Occipital lobe (tissue), 2 donors: ENCODE data around the gene MXRA8. TPM values are rescaled to one million over a fixed set of nuclear protein-coding genes. Genes with fewer than 3 reads are reported as not detected.
"Not testable (repeated sequence)": the region's sequence is repeated elsewhere in the genome, so short reads cannot be mapped to it uniquely, and the experiment has no call there.

ENCODE experiments used
- DNase-seq: peaks from one replicate; lab custom pipeline; 2025; lab: John Stamatoyannopoulos, UW
- total RNA-seq: library from RNA; depleted of rRNA; stranded (reverse); fragments of >200 nt; gene quantifications from one replicate; pipeline ENCODE4 v1.2.3, GENCODE V29; 2014

The MXRA8 gene, protein sequence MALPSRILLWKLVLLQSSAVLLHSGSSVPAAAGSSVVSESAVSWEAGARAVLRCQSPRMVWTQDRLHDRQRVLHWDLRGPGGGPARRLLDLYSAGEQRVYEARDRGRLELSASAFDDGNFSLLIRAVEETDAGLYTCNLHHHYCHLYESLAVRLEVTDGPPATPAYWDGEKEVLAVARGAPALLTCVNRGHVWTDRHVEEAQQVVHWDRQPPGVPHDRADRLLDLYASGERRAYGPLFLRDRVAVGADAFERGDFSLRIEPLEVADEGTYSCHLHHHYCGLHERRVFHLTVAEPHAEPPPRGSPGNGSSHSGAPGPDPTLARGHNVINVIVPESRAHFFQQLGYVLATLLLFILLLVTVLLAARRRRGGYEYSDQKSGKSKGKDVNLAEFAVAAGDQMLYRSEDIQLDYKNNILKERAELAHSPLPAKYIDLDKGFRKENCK
- total RNA-seq, result 11.5 TPM

- DNase-seq, result no peak
Observed at GRCh38 chr1:1358433-1359271, at the start of gene MXRA8. MXRA8 (minus strand) TSS chr1:1358555; CDS start chr1:1358504, 51 bp downstream.

- no peak for DNase-seq
Observed at GRCh38 chr1:1407636-1408318, 49.4 kb upstream of the MXRA8 start.

DNA sequence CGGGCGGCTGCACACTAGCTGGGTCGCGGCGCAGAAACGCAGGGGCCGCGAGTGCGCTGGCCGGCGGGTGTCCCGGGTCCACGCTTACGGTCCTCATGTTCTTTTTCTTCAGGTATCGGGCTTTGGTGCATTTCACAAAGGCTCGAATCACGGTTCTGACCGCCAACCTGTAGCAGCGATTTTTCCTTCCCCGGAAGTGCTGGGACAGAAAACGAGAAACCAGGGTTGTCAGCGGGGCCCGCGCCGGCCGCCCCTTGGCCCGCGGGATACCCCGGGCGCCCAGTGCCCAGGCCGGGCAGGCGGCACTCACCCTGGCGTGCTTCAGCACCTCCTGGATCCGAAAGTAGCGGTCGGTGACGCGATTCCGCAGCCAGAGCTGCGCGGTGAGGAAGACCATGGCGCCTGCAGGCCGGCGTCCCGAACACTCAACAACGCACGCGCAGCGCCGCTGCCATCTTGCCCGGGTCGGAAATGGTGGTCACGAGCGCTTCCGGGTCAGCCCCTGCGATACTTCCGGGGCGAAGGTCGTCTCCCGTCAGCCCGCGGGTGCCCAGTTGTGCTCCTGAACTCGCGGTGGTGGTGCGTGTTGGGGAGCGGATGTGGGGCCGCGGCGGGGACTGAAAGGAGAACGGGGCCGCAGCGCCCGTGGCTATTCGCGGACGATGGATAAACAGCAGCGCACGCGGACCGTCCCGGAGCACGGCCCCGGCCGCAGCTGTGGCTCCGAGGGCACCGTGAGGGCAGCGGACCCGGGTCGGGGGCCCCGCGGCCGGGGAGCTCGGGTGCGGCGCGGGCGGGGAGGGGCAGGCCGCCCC is 48.7 kb upstream of the MXRA8 start, which contains the start of gene MRPL20:
Gene MRPL20 (minus strand): TSS at position 473 of the 815 bp plus-strand sequence. CDS start 76 bp downstream, at position 397.
- peak; percentile 84 for DNase-seq

DNA sequence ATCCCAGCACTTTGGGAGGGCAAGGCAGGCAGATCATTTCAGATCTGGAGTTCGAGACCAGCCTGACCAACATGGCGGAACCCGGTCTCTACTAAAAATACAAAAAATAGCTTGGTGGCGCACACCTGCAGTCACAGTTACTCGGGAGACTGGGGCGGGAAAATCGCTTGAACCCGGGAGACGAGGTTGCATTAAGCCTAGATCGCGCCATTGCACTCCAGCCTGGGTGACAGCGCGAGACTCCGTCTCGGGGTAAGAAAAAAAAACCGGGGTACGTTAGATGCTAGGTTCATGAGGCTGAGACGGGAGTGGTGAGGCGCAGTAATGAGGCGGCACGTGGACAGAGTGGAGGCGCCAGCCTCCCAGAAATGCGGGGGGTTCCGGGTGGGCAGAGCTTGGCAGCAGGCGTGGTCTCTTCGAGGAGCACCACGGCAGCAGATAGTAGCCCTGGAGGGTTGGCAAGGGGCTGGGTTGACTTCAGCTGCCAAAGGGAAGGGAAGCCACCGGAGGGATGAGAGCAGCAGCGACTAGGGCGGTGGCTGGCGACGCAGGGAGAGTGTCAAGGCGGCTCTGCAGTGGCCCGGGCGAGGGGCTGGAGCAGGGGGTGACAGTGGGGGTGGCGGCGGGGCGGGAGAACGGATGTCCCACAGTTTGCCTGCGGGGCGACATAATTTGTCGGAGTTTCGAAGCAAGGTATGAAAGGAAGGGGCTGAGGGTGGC is 47.9 kb upstream of the MXRA8 start:
- no peak for DNase-seq

DNA sequence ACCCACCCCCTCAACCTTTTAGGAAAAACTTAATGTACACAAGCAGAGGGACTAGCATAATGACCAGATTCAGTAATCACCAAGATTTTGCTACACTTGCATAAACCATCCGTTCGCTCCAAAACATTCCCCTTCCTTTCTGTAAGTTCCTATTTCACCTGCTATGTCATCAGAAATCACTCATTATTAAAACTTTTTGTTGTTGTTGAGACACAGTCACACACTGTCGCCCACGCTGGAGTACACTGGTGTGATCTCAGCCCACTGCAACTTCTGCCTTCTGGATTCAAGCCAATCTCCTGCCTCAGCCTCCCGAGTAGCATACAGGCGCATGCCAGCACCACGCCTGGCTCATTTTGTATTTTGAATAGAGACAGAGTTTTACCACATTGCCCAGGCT is 45.3 kb upstream of the MXRA8 start:
- DNase-seq, result no peak

- not testable (repeated sequence) for DNase-seq
Observed at GRCh38 chr1:1402901-1403392, 44.6 kb upstream of the MXRA8 start.

DNA sequence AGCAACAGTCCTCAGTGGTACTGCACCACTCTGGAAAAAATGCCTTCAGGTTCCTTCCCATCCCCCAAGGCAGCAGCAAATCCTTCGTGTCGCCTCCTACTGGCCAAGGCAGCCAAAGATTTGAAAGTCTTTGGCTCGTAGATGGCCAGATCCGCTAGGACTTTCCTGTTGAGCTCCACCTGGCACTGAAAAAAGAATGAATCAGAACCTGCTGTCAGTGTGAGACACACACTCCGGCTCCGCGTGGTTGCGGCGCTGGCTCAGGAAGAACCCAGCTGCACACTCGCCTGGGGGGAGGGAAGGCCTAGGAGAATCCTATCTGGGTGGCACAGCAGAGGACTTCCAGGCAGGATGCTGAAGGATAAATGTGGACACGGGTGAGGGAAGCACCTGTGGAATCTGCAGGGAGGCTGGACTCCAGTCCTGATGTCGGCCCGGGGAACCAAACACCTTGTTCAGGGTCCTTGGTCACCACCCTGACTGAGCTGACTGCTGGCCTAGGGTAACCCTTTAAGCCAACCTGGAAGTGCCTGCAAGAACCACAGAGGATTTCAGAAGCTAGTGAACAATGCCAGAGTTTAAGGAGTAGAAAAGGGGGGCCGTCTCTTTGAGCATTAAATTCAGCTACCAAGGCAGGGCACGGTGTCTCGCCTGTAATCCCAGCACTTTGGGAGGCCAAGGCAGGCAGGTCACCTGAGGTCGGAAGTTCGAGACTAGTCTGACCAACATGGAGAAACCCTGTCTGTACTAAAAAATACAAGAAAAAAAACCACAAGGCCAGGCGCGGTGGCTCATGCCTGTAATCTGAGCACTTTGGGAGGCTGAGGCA is 43.9 kb upstream of the MXRA8 start:
- no peak for DNase-seq

- no peak for DNase-seq
Observed at GRCh38 chr1:1401457-1402010, 43.2 kb upstream of the MXRA8 start.

DNA sequence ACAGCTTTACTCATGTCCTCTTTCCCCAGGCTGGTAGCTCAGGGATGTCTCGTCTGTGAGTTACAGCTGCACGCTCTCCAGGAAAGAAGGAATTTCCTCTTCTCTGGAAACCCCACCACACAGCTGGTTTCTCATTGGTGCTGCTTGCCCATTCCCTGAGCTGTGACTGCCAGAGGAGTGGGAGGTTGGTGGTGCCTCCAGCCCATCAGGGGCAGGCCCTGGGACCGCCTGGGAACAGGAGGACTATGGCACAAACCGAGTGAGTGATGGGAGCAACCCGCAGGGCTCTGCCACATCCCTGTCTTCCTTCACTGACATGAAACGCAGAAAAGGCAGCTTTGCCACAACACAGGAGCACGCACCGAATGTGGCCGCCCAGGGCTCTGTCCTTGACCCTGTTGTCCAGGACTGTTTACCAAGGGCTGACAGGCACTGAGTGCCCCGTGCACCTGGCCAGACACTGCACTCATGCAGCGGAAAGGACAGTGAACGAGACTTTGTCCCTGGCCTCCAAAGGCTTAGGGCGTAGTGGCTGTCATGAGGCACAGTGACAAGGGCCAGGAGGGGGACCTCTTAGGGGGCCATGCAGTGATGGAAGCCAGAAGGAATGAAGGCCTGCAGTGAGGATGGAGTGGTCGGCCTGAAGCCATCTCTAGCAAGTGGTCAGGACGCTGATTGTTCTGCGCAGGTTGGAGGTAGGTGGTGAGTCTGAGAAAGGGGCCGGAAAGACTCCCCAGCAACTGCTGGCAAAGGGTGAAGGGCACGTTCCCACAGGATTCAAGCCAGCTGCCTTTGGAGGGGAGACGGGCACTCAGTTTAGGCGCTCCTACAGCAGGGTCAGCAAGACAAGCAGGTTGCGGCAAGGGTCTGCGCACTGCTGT is 42.5 kb upstream of the MXRA8 start:
- no peak for DNase-seq

GRCh38 chr1:1399872-1400575 is 41.7 kb upstream of the MXRA8 start:
- no peak for DNase-seq

DNA sequence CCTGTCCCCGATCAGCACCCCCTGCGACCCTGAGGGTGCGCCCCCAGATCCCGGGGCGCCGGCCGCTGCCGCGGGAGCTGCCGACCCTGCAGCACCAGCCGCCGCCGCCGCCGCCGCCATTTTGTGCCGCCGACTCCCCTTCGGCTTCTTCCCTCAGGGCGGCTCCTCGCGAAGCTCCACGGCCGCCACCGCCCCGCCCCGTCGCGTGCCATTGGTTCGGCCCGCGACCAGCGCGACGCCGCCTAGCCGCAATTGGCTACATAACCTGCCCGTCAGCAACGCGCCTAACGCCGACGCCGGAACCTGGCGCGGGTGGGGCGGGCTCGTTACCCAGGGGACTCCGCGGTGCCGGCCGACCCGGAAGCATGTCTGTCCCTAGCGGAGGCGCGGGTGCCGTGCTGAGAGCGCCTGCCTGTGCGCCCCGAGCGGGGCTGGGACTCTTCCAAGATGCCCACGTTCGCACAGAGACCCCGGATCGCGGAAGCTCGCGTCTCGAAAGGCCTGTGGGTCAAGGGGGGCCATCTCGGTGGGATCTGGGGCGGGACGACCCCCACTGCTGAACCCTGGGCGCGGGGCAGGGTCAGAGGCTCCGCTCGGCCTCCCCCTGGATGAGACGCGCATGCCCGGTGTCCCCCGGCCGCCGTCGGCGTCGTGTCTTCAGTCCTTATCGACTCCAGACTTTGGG is 41.0 kb upstream of the MXRA8 start, which contains the start of gene CCNL2:
Gene CCNL2 (minus strand): TSS at position 149 of the 685 bp plus-strand sequence. CDS start 29 bp downstream, at position 120.
- DNase-seq, result peak; percentile 96

DNA sequence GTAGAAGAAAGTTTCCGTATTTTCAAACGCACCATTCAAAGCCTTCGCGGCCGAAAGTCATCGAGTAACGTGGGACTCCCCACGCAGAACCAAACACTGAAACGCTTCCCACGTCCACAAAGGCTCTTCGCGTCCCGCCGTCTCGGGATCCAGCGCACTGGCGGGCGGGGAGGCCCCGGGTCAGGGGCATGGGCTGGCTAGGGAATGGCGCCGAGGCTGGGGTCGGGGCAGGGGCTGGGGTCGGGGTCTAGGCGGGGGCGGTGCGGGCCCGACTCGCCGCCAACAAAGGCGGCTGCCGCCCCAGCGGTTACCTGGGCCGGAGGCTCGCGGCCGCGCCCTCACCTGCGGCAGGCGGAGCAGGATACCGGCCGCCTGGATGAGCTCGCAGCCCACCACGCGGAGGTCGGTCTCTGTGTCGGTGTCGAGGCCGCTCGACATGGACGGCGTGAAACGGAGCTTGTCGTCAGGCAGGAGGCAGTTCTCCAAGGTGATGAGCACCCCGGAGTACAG is 40.4 kb upstream of the MXRA8 start:
- no peak for DNase-seq

DNA sequence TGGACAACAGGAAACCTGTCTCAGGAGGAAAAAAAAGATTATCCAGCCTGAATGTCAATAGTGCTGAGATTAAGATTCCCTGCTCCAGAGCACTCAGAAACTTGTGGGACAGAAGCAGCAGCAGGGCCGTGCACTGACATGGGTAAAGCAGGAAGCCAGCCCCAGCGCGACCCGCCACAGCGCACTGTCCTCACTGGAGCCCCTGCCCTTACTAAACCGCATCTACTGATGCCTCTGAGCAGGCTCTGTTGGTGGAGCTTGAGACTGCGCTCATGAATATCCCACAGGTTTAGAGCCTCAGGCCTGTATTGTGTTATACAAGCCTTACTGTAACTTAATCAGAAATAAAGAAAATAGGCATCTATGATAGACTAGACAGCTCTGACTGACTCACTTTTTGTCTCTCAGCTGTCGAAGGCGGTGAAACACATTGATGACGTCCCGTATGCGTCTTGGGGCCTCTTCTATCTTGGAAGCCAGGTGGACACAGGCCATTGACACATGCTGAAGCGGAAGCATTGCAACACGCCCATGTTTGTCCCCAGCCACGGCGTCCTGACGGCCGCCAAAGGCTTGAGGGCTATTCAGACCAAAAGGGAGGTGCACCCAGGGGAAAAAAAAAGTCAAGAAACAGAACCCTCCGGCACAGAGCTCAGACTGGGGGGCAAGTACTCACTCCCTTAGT is 39.6 kb upstream of the MXRA8 start:
- DNase-seq, result no peak

DNA sequence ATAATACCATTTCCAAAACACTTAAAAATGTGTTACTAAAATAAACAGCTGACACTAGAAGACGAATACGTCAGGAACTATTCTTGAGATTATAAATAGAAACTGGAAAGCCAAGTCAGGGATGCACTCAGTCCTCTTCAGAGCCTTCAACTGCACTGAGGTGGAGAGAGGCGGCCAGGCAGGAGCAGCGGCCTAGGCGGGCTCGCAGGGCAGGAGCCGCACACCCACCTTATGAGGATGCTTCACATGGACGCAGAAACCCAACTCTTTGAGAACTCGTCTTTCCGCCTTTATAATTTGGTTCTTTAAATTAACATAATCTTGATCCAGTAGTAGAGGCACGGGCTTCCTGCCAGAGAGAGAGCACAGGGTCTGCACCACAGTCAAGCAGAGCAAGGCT is 36.8 kb upstream of the MXRA8 start:
- no peak for DNase-seq

DNA sequence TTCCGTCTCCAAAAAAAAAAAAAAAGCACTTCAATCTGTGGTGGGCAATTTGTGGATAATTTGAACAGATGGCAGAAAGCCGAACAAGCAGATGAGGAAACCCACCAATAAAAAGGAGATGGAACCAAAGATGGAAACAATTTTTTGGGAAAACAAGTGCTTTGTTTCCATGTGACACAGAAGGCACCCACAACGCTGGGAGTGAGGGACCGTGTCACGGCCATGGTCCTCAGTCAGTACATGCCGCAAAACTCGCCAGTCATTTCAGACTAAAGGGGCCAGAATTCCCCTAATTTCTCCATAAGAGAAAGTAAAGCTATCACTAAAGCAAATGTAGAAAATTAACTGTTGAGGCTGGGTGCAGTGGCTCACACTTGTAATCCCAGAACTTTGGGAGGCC is 35.8 kb upstream of the MXRA8 start:
- DNase-seq, result no peak

GRCh38 chr1:1393428-1393827 is 35.1 kb upstream of the MXRA8 start:
- no peak for DNase-seq
